ENCODE measurements around the gene C10orf105.
A peak's percentile ranks its signal among the peaks of the same experiment; 100 is the strongest.

C10orf105 gene, protein sequence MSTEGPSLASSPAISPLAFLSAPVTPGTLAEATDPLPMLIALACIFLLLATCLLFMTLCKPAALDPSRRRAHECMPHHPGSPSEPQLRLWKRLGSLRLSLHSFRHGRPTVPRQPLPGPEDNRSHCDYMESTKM

DNA sequence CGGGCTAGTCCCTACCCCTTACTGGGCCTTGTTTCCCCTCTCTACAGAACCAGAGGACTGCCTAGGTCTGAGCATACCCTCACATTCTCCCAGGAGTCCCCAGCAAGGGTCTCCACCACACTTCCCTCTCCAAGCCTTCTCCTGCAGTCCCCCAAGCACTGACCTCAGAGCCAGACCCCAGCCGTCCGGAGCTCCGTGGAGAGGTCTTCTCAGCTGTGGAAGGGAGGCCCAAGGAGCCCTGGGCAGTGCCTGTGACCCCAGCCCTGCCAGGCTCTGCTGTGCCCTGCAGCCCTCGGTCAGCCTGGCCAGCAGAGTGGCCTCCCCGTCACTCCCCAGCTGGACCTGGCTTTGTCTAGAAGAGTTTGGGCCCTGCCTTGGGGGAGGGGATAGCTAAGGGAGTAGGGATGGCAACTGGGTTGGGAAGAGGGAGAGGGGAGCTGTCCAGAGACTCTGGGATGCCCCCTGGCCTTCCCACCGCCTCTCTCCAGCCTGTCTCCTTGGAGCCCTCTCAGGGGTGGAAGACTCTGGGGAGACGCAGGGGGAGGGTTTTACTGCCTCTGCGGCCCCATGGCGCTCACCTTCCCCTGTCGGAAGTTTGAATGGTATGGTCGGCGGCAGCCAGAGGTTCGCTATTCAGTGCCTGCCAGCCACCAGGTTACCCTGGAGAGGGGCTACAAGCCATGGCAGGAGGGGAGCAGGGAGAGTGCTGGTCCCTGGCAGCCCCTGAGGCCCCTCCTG is at the start of gene C10orf105:
C10orf105 (minus strand) TSS at position 315 of the 738 bp plus-strand sequence. CDS start 3,441 bp downstream, outside the sequence.
- DNase-seq (ENCODE audit: low read depth, low spot score): no peak

DNA sequence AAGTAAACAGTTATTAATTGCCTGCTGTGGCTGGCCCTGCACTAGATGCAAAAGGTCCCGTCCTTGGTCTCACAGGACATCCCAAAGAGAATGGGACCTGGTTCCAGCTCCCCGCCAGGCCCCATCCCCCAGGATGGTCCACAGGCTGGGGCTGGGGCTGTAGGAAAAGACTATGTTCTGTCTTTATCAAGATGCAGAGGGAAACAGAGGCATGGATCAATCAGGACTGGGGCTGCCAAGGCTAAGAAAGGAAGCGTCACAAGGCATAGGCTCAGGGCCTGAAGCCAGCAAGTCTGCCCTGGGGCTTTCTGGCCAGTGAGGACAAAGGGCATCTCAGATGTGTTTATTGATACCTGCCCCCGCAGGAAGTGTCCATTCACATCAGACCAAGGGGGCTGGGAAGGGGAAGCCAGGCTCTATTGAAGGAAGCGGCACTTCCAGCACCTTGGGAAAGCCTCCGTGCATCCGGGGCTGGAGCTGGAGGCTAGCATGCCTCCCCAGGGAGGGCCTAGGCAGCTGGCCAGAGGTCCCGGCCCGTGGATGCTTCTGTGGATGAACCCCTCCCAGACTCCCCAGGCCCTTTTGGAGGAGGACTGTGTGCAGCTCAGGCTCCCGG is 48.0 kb upstream of the C10orf105 start:
- peak; percentile 34 for DNase-seq (ENCODE audit: low read depth, low spot score)

DNA sequence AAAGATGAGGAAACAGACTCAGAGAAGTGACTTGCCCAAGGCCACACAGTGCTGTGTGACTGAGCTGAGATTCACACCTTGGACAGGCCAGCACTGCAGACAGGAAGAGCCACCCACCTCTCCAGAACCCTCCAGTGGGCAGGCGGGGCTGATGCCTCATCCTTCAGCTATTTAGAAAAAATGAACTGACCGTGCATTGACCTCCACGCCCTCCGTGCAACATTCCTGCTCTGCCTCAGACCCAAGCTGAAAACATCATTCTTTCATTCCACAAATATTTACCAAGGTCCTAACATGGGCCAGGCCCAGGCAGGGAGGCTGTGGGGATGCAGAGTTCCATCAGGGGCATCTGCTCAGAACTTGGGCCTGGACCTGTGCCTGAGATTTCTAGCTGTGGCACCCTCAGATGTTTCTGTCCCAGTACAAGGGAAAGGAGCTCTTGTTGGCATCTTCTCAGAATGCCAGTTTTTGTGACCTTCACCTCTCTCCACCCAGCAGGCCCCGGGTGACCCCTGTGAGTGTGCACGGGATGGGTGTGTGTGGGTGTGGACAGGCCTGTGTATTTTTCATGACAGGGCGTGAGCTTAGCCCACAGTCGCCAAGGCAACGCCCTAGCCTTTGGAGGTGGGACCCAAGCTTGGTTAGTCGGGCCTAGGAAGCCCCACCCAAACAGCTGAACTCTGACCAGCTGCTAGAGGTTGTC is 47.3 kb upstream of the C10orf105 start:
- DNase-seq (ENCODE audit: low read depth, low spot score): peak; percentile 97

DNA sequence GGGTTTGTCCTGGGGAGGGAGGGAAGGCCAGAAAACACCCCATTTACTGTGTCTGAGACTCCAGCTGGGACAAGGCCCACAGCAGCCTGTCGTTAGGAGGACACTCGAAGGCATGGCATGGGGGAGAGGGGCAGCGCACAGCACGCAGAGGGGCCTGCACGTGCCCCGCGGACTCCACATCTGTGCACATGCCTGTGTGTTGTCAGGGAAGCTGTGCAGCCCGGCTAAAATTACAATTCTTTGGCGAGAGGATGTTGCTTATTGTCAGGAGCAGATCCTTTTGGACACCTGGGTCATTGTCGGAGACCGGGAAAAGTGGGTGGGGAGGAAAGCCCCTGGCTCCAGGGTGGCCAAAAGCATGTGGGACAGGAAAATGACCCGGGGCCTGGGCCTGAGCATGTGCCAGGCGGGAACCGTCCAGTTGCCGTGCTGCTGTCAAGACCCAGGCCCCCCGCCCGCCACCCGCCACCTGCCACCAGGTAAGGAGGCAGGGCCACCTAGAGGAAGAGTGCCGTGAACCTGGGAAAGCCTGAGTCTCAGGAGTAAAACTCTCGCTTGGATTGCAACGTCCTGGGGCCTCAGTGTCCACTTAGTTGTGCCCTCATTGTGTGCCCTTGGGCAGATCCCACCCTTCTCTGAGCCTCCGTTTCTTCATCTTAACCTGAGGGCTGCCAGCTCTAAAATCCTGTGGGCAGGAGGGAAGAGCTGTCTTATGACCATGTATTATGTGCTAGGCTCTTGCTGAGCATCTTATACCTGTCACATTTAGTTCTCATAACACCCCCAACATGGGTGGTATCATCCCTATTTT is 46.5 kb upstream of the C10orf105 start:
- DNase-seq (ENCODE audit: low read depth, low spot score): no peak

DNA sequence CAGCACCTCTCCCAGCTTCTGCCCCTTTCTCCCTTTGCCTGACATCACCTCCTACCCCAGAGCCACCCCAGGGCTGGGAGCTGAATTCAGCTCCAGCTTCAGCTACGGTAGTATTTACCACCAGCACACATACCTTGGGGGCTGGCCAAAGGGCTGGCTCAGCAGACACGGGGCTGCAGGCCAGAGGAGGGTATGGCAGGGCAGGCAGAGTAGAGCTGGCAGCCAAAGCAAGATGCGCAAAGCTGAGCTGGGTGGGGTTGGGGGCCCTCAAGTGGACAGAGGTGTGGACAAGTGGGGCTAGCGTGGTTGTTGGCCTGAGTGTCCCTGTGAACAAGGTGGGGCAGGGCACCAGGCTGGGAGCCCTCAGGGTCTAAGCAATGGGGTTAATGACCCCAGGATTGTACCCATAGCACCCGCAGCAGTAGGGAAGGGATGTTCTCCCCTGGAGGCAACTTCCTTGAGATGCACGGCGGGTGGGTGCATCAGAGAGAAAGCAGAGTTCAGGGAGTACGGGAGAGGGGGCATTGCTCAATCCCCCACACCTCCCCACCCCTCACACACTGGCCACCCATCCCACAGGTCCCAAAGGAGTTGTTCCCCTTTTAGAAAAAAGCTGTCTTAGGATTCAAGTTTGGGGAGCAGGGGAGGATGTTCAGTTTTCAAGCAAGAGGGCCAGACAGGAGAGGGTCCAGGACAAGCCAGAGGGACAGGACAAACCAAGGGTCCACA is 45.8 kb upstream of the C10orf105 start:
- peak; percentile 87 for DNase-seq (ENCODE audit: low read depth, low spot score)

DNA sequence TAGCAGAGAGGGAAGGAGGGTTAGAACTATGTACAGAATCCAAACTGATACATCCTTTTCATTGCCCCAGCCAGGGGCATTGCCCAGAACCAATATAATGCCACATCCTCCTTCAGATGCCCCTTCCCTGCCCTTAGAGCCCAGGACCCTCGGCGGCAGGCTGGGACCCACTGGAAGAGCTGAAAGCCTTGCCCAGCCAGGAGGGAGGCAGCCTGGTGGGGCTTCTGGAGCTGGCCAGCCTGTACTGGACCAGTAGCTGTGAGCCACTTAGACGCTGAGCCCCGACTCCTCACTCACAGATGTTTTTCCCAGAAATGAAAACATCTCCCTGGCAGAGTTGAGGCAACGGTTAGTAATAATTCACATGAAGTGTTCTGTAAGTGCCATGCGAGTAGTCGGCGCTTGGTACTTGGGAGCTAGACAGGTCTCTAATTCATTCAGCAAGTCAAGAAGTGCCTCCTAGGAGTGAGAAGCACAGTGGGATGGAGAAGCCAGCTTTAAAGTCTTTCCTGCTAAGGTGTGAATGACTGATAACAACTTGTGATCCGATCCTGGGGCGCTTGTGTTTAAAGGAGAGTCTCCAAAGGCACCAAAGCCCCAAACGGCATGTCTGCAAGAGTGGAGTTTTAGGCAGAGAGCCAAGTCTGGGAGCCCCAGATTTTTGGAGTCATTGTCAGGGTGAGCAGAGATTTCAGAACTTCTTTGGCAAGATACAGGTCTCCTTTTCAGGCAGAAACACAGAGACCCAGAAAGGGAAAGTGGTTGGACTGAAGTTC is 44.0 kb upstream of the C10orf105 start:
- DNase-seq (ENCODE audit: low read depth, low spot score): no peak

DNA sequence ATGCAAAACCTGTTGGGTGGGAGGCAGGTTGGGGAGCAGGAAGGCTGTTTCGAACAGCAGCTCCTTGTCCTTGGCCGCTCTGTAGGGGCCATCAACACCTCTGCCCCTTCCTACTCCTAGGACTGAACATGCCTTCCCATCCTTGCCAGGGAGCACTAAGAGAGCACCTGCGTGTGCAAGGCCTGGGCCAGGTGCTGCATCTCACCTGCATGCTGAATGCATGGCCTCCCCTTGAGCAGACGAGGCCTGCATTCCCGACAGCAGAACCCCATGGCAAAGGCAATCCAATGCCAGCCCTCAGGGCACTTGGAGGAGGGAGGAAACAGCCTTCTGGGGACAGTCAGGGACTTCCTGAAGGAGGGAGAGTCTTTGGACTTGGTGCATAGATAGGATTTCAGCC is 42.7 kb upstream of the C10orf105 start:
- no peak for DNase-seq (ENCODE audit: low read depth, low spot score)

DNA sequence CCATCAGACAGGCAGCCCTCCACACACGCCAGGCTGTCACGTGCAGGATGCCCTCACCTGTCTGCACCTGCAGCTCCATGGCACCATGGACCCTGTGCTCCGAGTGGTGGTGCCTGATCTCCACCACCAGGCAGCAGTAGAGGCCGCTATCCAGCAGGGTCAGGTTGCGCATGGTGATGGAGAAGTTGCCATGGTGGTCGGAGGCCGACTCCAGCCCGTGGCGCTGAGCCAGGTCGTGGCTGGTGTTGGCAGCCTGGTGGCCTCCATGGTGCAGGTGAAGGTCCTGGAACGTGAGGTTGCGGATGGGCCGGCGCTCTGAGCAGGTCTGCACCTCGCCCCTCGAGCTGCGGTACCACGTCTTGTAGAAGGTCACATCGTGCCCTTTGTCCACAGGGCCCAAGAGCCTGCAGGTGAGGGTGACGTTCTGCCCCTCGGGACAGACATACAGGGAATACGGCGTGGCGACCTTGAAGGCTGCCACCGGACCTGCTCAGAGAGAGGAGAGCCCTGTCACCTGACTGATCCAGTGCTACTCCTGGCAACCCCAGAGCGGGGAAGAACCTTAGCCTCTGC is 42.0 kb upstream of the C10orf105 start:
- DNase-seq (ENCODE audit: low read depth, low spot score): no peak

DNA sequence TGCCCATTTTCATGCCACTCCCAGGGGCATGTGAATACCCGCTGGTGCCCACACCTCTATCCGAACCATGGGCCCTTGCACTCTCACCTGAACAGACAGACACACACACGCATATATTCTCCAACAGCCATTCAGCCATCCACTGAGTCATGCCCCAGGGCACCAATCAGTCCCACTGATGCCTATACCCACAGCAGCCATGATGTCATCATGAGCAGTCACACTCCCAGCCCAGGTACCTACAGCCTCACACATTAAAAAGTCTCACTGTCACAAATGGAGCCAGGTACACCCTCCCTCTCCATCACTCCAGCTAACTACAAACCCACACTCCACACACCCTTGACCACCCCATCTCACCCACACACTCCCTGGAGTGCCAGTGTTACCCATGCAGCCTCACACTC is 41.5 kb upstream of the C10orf105 start:
- DNase-seq (ENCODE audit: low read depth, low spot score): no peak

DNA sequence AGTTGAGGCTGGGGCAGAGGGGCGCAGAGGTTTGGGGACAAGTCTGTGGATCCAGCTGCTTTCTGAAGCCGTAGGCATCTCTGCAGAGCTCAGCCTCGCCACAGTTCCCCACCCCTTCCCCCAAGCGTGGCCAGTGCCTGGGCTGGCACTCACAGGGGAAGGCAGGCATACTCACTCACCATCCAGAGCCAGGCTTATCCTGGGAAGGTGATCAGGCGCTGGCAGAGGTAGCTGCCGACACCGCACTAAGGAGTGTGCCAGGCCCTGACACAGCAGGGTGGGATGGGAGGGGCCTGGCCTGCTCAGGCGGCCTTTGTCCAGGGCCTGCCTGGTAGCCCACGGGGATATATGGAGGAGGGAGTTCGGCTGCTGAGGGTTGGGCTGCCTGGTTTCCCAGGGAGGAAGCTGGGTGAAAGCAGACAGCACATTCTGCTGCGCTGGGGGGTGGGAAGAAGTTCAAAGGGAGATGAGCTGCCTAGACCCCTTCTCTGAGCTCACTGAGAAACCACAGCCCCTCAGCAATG is 37.9 kb upstream of the C10orf105 start:
- DNase-seq (ENCODE audit: low read depth, low spot score): peak; percentile 67

DNA sequence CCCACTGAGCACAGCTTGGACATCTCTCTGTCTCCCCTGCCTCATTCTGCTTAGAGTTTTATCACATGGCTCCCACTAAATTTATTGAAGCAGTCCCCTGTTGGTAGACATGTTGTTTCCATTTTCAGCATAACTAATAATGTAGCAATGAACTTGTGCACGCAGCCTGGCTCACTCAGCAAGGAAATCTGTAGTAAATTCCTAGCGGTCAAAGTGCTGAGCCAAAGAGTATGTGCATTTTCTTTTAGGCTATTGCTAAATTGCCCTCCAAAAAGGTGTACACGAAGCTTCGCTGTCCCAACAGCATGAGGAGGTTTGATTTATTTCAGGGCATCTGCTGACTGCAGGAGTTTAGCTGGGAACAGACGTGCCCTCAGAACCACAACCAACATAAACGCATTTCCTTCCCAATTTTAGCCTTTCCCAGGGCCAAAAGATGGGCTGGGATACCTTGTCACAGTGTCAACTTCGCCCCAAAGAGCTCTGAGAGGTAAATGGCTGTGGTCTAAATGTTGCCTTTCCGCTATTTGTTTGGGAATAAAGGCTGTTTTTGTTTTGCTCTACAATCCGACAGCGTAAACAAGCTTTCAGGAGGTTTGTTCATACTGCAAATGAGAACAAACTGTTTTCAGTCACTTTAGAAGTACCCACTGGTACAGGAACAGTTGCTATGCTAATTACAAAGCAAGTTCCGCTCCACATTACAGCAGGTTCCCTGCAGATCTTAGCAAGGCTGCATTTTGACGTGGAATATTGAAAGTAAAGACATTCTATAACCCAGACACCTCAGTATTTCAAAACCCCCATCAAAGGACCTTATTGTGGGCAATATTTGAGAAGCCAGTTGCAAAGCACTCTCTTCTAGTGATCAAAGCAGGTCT is 37.0 kb upstream of the C10orf105 start:
- DNase-seq (ENCODE audit: low read depth, low spot score): no peak

DNA sequence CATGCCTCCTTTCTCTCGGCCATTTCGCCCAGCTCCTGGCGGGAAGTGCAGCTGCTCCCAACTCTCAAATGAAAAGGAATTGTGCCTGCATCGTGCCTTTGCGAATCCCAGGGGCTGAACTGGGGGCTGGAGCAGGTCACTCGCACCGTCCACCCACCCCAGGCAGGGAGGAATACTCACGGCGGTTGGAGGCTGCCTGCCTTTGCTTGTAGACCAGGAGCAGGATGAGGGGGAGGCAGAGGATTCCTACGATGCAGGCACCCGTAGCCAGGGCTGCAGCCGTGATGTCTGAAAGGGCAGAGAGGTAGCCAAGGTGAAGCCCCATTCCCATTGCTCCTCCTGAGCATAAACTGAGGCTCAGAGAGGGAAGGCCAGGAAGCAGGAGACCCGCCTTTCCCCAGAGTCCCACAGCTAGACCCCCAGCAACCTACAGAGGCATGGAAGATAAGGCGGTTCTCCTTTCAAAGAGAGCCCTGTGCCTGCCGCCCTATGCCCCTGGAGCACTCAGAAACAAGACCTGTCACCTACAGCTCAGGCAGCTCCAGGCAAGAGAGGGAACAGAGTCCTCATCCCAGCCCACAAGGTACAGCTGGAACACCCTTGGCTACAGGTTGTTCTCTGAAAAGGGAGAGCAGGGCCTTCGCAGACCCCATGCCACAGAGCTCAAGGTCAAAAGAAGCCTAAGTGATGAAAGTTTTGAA is 35.8 kb upstream of the C10orf105 start:
- no peak for DNase-seq (ENCODE audit: low read depth, low spot score)

DNA sequence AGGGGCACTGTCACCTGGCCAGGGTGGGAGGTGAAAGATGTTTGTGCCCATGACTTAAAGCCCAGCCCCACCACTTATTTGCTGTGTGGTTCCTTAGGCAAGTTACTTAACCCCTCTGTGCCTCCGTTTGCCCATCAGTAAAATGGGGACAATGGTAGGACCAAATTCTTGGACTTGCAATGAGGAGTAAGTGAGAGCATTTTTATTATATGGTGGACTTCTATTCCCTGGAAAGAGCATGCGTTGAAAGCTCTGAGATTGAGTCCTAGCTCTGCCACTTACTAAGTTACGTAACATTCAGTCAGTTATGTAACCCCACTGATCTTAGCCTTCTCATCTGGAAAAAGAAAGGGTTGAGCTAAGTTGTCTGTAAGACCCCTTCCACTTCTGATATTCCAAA is 35.0 kb upstream of the C10orf105 start:
- DNase-seq (ENCODE audit: low read depth, low spot score): no peak

DNA sequence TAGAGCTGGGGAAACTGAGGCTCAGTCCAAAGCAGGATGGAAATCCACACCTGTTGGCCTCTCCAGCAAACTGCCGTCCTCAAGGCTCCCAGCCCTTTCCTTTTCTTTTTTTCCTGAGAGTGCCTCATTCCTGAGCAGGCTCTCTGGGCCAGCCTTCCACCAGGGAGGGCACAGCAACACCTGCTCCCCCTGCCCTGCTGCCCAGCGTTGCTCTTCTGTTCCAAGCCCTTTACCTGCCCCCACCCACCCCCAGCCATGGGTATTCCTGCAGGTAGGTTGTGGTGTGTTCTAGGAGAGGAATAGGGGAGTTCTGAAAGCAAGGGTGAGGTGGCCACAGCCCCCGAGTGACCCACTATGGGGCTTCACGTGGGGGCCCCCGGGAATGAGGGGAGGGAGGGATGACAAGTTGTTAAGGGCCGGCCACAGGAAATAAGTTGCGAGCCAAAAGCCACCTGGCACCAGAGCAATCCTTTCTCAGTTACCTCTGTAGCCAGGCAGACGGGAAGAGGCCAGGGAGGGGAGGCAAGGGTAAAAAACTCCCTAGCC is 34.5 kb upstream of the C10orf105 start:
- DNase-seq (ENCODE audit: low read depth, low spot score): no peak

DNA sequence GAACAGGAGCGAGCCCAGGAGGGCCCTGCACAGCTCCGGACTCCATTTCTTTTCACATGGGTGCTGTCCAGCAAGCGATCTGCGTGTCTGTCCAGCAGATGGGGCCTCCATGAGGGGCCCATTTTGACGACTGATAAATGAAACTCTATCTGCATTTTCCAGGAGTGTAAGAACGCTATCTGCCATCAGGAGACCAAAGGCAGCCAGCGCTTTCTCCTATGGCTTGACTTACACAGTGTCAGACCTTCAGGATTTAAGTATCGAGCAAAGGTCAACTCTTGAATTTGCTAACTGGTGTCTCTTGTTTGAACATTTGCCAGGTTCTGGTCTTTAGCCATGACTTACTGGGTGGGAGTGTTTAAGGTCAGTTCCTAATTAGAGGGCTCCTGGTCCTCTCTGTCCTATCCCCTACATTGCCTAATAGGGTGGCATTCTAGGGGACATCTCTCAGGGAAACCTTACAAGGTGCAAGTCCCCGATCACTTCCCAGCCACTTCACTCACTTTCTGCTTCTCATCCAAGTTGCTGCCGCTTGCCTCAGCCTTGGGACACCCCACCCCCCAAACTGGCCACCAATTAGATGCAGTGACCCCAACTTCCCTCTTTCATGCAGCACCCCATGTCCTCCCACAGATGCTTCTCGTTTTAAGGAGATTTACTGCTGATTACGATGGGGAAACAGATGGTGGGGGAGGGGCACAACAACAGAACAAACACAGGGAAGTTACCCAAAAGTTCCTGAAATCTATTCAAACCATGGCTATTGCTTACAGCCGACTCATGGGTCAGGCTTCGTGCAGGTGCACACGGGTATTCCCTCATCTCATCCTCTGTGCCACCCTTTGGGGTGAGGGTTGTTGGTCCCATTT is 33.7 kb upstream of the C10orf105 start:
- DNase-seq (ENCODE audit: low read depth, low spot score): no peak

DNA sequence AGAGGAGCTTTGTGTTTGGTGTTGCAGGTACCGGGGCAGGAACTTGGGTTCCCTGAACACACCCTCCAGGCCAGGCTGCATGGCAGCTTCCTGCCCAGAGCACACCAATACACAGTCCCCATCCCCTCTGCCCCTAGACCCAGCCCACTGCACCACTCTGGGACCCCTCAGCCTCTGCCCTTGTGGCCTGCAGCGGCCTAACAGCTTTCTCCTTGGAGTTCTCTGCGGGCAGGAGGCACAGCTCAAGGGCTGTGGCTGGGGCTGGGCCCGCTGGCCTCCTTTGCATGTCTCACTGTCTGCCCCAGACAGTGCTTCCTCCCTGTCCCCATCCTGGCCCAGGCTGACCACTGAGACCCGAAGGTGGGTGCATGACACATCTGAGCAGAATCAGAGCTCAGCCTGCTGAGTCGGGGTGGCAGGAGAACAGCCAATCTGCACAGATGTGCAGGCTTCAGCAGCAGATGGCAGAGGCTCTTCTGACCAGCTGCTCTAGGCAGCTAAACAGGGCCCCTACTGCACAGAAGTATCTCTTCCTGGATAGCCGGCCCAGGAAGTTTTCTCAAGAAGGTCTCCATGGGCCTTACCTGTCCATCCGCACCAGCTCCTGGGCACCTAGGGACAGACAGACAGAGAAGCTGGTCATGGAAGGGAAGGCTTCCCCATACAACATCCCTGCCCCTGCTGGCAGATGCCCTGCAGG is 33.0 kb upstream of the C10orf105 start:
- DNase-seq (ENCODE audit: low read depth, low spot score): no peak
